GM21381 (cell line): Measurements from ENCODE around the gene ADGRA3.

Experiments used
- ATAC-seq: cut with Tn5 transposase; IDR thresholded peaks from one replicate; pipeline ENCODE4 v1.9.1; 2021; ENCODE audit warnings: mild to moderate bottlenecking, moderate library complexity; ENCODE audit not compliant: unreplicated experiment

The ADGRA3 gene

GRCh38 chr4:22454216-22454838 is 61.5 kb downstream of the ADGRA3 start:
- no peak for ATAC-seq

DNA sequence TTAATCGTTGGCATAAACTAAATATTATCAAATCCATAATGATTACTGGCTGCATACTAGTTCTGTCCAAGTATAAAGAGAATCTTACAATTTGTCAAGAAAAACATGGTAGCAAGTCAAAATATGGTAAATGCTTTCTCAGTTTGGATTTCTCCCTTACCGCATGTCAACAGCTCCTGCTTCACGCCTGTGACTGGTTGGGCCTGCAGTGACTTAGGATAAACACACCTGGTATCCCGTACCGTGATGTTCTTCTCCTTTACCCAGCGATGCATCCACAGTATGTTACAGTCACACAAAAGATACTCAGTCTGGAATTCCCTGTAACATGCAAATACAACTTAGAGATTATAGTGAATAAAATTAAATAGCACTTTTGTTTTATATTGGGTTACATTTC is 71.1 kb downstream of the ADGRA3 start:
- ATAC-seq, result no peak

GRCh38 chr4:22442956-22443355 is 72.9 kb downstream of the ADGRA3 start:
- ATAC-seq, result no peak

- ATAC-seq, result no peak
Observed at GRCh38 chr4:22440999-22441398, 74.9 kb downstream of the ADGRA3 start.

- ATAC-seq, result no peak
Observed at GRCh38 chr4:22439947-22440346, 75.9 kb downstream of the ADGRA3 start.

- ATAC-seq, result no peak
Observed at GRCh38 chr4:22435652-22436051, 80.2 kb downstream of the ADGRA3 start.

DNA sequence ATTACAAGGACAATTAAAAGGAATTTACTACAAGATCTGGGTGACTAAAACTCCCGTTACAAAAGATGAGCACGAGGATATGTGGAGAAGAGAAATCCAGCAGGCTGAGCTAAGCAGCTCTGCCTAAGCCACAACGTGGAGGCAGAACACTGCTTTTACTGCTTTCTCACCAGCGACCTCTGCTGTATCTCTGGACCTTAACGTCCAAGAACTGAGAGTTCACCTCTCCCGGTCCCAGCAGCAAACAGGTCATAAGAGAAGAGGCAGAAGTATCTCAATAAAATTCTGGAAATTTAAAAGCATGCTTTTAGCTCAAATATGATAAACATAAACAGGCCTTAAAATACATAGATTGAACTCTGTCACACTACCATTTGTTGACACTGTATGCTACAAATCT is 81.0 kb downstream of the ADGRA3 start:
- ATAC-seq, result no peak

GRCh38 chr4:22430626-22431025 is 85.2 kb downstream of the ADGRA3 start:
- no peak for ATAC-seq

DNA sequence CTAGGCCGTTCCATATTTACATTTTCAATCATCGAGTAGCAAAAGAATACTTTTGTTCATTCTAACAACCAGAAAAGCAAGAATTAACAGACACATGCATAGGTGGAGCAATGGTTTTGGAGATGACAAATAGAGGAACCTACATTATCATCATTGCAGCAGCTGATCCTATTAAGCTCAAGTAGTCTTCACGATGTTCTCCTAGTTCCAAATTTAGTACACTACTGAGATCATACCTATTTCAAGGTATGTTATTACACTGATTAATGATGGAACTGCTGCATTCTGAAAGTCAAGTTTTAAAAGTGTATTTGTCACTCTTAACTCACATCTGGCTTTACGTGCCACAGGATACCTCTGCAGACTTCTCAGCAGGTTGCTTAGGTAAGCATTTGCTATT is 87.4 kb downstream of the ADGRA3 start:
- ATAC-seq, result no peak

- no peak for ATAC-seq
Observed at GRCh38 chr4:22427675-22428074, 88.2 kb downstream of the ADGRA3 start.

DNA sequence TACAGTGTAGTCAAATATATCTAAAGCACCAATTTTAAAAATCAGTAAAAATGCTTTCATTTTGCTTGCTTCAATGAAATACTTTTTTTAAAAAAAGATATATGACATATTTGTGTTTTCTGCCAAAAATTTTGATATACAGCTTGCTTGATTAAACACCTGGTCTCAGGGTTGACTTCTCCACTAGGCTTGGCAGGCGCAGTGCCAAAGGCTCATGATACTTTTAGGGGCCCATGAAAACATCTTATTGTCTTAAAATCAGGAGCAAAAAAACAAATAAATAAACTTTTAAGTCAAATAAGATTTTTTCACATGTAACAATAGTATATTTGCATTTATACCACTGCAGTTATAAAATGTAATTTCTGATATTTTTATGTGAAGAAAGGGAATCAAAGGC is 95.6 kb downstream of the ADGRA3 start:
- no peak for ATAC-seq

- ATAC-seq, result no peak
Observed at GRCh38 chr4:22417408-22417807, 98.5 kb downstream of the ADGRA3 start.

GRCh38 chr4:22416403-22416802 is 99.5 kb downstream of the ADGRA3 start:
- no peak for ATAC-seq

- ATAC-seq, result no peak
Observed at GRCh38 chr4:22414833-22415232, 101.0 kb downstream of the ADGRA3 start.

- no peak for ATAC-seq
Observed at GRCh38 chr4:22413471-22413870, 102.4 kb downstream of the ADGRA3 start.

GRCh38 chr4:22412013-22412412 is 103.9 kb downstream of the ADGRA3 start:
- ATAC-seq, result no peak

DNA sequence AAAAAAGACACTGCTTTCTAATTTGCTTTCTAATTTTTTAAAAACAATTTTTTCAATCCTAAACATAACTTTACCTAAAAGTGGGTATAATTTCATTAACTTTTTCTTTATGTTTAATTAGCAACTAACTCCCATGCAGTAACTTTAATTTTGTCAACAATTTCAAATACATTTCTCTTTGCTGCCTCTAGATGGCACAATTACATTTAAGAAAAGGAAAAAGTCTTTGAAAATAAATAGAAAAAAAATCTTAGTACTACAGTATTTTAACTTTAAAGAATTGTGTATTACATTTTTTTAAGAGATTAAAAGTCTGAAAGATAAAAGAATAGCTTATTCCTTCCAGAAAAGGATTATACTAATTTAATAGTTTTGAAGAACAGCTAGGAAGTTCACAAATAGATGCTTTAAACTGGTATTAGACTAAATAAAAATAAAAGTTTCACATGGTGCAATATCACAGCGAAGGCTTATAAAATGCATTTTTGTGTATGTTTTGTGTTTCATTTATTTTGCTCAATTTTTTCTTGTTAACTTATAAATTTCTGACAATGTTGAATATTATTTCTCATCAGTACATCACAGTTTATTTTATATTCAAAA is 105.1 kb downstream of the ADGRA3 start:
- ATAC-seq, result no peak

DNA sequence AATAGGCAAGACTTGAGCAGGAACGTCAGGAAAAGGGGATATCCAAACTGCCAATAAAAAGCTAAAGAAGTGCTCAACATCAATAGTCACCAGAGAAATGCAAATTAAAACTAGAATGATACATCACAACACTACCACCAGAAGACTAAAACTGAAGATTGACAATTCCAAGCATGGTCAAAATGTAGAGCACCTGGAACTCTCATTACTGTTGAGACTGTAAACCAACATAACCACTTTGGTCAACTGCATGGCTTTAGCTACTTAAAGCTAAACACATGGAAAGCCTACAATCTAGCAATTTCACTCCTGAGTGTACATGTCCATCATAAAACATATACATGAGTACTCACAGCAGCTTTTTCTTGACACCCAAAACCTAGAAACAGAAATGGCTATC is 107.4 kb downstream of the ADGRA3 start:
- no peak for ATAC-seq

- ATAC-seq, result no peak
Observed at GRCh38 chr4:22407361-22407760, 108.5 kb downstream of the ADGRA3 start.

- no peak for ATAC-seq
Observed at GRCh38 chr4:22398671-22399070, 117.2 kb downstream of the ADGRA3 start.

GRCh38 chr4:22391551-22391950 is 124.3 kb downstream of the ADGRA3 start:
- ATAC-seq, result no peak

GRCh38 chr4:22389240-22389870 is 126.5 kb downstream of the ADGRA3 start:
- no peak for ATAC-seq

DNA sequence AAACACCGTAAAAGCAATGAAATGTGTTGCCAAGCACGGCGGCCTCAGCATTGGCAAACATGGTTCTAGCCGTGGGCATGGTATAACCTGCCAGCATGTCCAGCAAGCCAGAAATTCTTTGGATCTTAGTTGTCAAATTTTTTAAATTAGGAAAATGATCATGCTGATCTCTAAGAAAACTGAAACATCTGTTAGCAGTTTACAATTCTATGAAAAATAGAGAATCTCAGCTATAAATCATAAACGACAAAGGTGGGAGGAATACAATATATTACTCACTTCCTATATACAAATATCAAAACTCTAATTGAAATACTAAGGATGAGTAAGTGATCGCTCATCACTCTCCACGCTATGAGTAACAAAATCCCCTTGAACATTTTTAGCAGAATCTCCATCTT is 130.3 kb downstream of the ADGRA3 start:
- ATAC-seq, result no peak
